ENCODE measurements around the gene BCAS3. TPM values are rescaled to one million over a fixed set of nuclear protein-coding genes. Genes with fewer than 3 reads are reported as not detected.

The BCAS3 gene
- total and polyA plus RNA-seq, 12 donors: 6.1 to 21.8 (median 17.2) TPM

GRCh38 chr17:61116577-61116976, 438.9 kb downstream of the BCAS3 start:
- H3K9me3 ChIP-seq: peaks cover 0 to 17% (median 12%) of the 10 kb centered on the region in 11 donors
- ATAC-seq: no peak
- TF ChIP-seq CTCF (IDR thresholded peaks at IDR 0.05): no peak
- no peaks in the 10 kb centered on the region for H3K36me3 ChIP-seq
- 95% methylated on average over 1 of the region's 1 CpG for WGBS, 2 donors
- H3K27ac ChIP-seq: no peak overlapping the region
- DNase-seq: no peak
- no peaks in the 10 kb centered on the region for H3K27me3 ChIP-seq
- H3K4me1 ChIP-seq: no peaks in the 10 kb centered on the region
- H3K4me3 ChIP-seq: no peak overlapping the region
- intact Hi-C loops (cut with DNase I): no loop called here

GRCh38 chr17:61117983-61118382, 440.3 kb downstream of the BCAS3 start:
- intact Hi-C loops (cut with DNase I): no loop called here
- Histone ChIP-seq H3K27me3 (no peaks in the 10 kb centered on the region), H3K4me3 (no peak overlapping the region), H3K9me3 (peaks cover 0 to 17% (median 12%) of the 10 kb centered on the region in 11 donors), H3K27ac (no peak overlapping the region), H3K4me1 (no peaks in the 10 kb centered on the region), H3K36me3 (no peaks in the 10 kb centered on the region)
- no peak for ATAC-seq
- TF ChIP-seq CTCF (IDR thresholded peaks at IDR 0.05): no peak
- no peak for DNase-seq
- WGBS, 2 donors: 88 to 90% methylated on average over 4 of the region's 4 CpGs

DNA sequence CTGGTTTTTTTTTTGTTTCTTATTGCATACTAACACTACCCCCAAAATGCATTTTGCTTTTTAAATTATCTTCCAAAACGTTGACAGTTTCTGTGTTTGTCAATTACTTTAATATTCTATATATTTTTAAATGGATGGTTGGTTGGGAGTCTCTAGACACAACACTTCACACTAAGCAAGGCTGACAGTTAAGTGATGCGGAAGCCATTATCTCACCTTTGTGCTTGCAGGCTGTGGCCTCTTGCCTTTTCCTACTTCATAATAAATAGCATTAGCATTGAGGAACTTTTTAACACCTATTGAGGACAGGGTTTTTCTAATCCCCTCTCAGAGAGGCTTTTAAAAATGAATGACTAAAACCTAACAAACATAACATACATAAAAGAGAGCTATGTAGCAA, 441.2 kb downstream of the BCAS3 start:
- no peak for TF ChIP-seq CTCF (IDR thresholded peaks at IDR 0.05)
- no peaks in the 10 kb centered on the region for H3K36me3 ChIP-seq
- peaks cover 0 to 17% (median 12%) of the 10 kb centered on the region in 11 donors for H3K9me3 ChIP-seq
- DNase-seq (no peak), ATAC-seq (no peak)
- no peaks in the 10 kb centered on the region for H3K27me3 ChIP-seq
- 81 to 83% methylated on average over 2 of the region's 2 CpGs for WGBS, 2 donors
- no peak overlapping the region for H3K4me3 ChIP-seq
- no peak overlapping the region for H3K27ac ChIP-seq
- H3K4me1 ChIP-seq: no peaks in the 10 kb centered on the region
- intact Hi-C loops (cut with DNase I): no loop called here

DNA sequence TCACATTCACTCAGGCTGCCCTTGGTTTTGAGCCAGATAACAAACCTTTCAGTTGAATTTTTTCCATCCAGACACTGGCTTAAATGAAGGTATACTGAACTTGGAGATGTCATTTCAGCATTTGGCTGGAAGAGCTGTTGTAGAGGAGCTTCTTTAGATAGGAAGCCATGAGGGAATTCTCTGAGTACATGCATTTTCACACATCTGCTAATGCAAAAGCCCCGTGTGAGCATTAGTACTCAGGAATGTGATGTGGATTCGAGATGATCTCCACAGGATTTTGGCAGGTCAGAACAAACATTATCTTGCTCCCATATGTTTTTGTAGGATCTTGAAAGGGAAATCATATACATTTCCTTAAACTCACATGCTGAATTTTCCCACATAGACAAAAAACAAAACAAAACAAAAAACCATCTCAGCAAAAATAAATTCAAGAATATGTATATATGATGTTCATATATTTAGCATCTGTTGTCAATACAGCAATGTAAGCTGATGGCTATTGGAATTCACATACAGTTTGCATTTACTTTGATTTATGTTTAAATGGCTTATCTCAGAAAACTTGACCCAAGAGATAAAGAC, 444.8 kb downstream of the BCAS3 start:
- Histone ChIP-seq H3K36me3 (no peaks in the 10 kb centered on the region), H3K27ac (no peak overlapping the region), H3K9me3 (peaks cover 0 to 1% (median 0%) of the 10 kb centered on the region in 11 donors), H3K27me3 (no peaks in the 10 kb centered on the region), H3K4me1 (peaks cover 0 to 10% (median 0%) of the 10 kb centered on the region in 9 donors), H3K4me3 (no peak overlapping the region)
- intact Hi-C loops (cut with DNase I): loop anchor here in 2 of 10 donors (10.0 kb wide), 1 partner anchor 272 kb away; the partner anchor contains the start of gene TBX2 (in 2 of the 2)
- ATAC-seq: no peak
- 43 to 45% methylated on average over 2 of the region's 2 CpGs for WGBS, 2 donors
- no peak for DNase-seq
- TF ChIP-seq CTCF (IDR thresholded peaks at IDR 0.05): no peak

Data from heart right ventricle (tissue), 16 donors.